ENCODE measurements around the gene MOB3B. TPM values are rescaled to one million over a fixed set of nuclear protein-coding genes. Genes with fewer than 3 reads are reported as not detected.

Gene MOB3B
- polyA plus RNA-seq, 1 experiment: 0.04 TPM

GRCh38 chr9:27367921-27368315, 161.7 kb downstream of the MOB3B start:
- no peak for TF ChIP-seq CTCF (IDR thresholded peaks at IDR 0.05; ENCODE audit: insufficient read depth, low read depth, low read length)
- Histone ChIP-seq H3K27me3 (ENCODE audit: control insufficient read depth, insufficient read depth, low read length) (peaks cover 1% of the 10 kb centered on the region; the same call in 1 of the 2 replicates), H3K4me3 (ENCODE audit: low read depth, low read length) (no peak overlapping the region), H3K36me3 (ENCODE audit: control insufficient read depth, insufficient read depth, low read length) (no peaks in the 10 kb centered on the region)
- no peak for DNase-seq (ENCODE audit: low read depth)
- ChIA-PET POLR2A (no interaction called here), CTCF (interaction anchor here (0.6 to 1.4 kb wide), 2 partner anchors 10 to 215 kb away, joined by 3 read pairs; no protein-coding TSS in a partner anchor)

GRCh38 chr9:27367175-27367798, 162.3 kb downstream of the MOB3B start:
- CTCF ChIA-PET: interaction anchor here (0.6 kb wide), 1 partner anchor 216 kb away, joined by 3 read pairs; no protein-coding TSS in a partner anchor
- Histone ChIP-seq H3K36me3 (ENCODE audit: control insufficient read depth, insufficient read depth, low read length) (no peaks in the 10 kb centered on the region), H3K27me3 (ENCODE audit: control insufficient read depth, insufficient read depth, low read length) (peaks cover 1% of the 10 kb centered on the region; the same call in 1 of the 2 replicates), H3K4me3 (ENCODE audit: low read depth, low read length) (no peak overlapping the region)
- no peak for TF ChIP-seq CTCF (IDR thresholded peaks at IDR 0.05; ENCODE audit: insufficient read depth, low read depth, low read length)
- POLR2A ChIA-PET: no interaction called here
- no peak for DNase-seq (ENCODE audit: low read depth)

- CTCF ChIA-PET: no interaction called here
- Histone ChIP-seq H3K4me3 (ENCODE audit: low read depth, low read length) (no peak overlapping the region), H3K36me3 (ENCODE audit: control insufficient read depth, insufficient read depth, low read length) (no peaks in the 10 kb centered on the region), H3K27me3 (ENCODE audit: control insufficient read depth, insufficient read depth, low read length) (peaks cover 1% of the 10 kb centered on the region; the same call in 1 of the 2 replicates)
- POLR2A ChIA-PET: no interaction called here
- no peak for TF ChIP-seq CTCF (IDR thresholded peaks at IDR 0.05; ENCODE audit: insufficient read depth, low read depth, low read length)
- DNase-seq (ENCODE audit: low read depth): no peak
Observed at GRCh38 chr9:27365707-27366376, 163.8 kb downstream of the MOB3B start.

- CTCF ChIA-PET: interaction anchor here (1.5 kb wide), 1 partner anchor 185 kb away, joined by 3 read pairs; no protein-coding TSS in a partner anchor
Observed at GRCh38 chr9:27362447-27363210, 167.0 kb downstream of the MOB3B start.

More at GRCh38 chr9:27362447-27363210, 167.0 kb downstream of the MOB3B start:
- POLR2A ChIA-PET: no interaction called here
- Histone ChIP-seq H3K27me3 (ENCODE audit: control insufficient read depth, insufficient read depth, low read length) (peaks cover 1% of the 10 kb centered on the region; the same call in 1 of the 2 replicates), H3K36me3 (ENCODE audit: control insufficient read depth, insufficient read depth, low read length) (no peaks in the 10 kb centered on the region), H3K4me3 (ENCODE audit: low read depth, low read length) (no peak overlapping the region)
- DNase-seq (ENCODE audit: low read depth): no peak
- no peak for TF ChIP-seq CTCF (IDR thresholded peaks at IDR 0.05; ENCODE audit: insufficient read depth, low read depth, low read length)
